Epithelial cell of proximal tubule (primary cell): ENCODE measurements around the gene SLAMF1. TPM values are rescaled to one million over a fixed set of nuclear protein-coding genes. Genes with fewer than 3 reads are reported as not detected.
"Not testable (repeated sequence)": the region's sequence is repeated elsewhere in the genome, so short reads cannot be mapped to it uniquely, and the experiment has no call there.

ENCODE experiments used
- DNase-seq: peaks from one replicate; pipeline ENCODE4 v3.0.0-alpha.2; 2011; ENCODE audit warnings: low read depth
- H3K4me3 ChIP-seq: 2 replicates; pipeline ENCODE4 v1.5.1; 2011; ENCODE audit warnings: low read depth, mild to moderate bottlenecking, low read length
- total RNA-seq: library from RNA; depleted of rRNA; stranded (reverse); fragments of >200 nt; gene quantifications from 2 replicates; pipeline ENCODE4 v1.2.3, GENCODE V29; 2015
- TF ChIP-seq, protein P1 (sequence below): conservative IDR thresholded peaks from 2 replicates; pipeline ENCODE4 v1.5.1; 2012; ENCODE audit warnings: low read depth, mild to moderate bottlenecking, low read length

The SLAMF1 gene
- total RNA-seq, 1 donor from 2014 or later, result not detected

DNA sequence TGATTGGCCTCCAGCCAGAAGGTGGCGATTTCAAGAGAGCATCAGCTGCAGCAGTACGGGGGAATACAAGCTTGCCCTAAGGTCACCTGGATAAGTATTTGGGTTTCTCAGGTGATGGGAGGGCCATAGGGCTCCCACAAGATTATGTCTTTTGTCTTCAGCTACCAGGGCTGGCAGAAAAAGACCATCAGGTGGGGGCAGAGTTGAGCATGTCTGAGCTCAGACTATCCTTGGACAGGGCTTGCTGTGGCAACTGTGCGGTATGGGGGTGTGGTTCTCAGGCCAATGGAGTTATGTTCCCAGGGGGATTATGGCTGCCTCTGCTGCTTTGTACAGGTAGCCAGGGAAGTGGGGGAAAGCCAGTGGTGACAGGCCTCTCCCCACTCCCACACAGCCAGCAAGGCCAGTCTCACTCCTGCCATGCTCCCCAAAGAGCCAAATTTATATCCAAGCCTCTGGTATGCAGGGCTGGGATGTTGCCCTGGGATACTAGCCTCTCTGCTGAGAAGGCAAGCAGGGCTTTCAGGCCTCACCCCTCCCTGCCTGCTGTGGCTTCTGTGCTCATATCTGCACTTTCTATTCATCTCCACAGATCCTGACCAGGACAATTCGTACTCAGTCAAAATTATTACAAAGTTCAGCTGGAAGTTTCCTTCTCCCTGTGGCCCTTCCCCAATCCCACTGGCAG, 40.9 kb downstream of the SLAMF1 start:
- no peak for DNase-seq
- TF ChIP-seq, protein P1, sequence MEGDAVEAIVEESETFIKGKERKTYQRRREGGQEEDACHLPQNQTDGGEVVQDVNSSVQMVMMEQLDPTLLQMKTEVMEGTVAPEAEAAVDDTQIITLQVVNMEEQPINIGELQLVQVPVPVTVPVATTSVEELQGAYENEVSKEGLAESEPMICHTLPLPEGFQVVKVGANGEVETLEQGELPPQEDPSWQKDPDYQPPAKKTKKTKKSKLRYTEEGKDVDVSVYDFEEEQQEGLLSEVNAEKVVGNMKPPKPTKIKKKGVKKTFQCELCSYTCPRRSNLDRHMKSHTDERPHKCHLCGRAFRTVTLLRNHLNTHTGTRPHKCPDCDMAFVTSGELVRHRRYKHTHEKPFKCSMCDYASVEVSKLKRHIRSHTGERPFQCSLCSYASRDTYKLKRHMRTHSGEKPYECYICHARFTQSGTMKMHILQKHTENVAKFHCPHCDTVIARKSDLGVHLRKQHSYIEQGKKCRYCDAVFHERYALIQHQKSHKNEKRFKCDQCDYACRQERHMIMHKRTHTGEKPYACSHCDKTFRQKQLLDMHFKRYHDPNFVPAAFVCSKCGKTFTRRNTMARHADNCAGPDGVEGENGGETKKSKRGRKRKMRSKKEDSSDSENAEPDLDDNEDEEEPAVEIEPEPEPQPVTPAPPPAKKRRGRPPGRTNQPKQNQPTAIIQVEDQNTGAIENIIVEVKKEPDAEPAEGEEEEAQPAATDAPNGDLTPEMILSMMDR, result no peak
- no peak overlapping the region for H3K4me3 ChIP-seq

- no peak for DNase-seq
- H3K4me3 ChIP-seq, result no peak overlapping the region
- TF ChIP-seq, protein P1, result peak; percentile 10
Measured at GRCh38 chr1:160605205-160605604, 41.6 kb downstream of the SLAMF1 start.

GRCh38 chr1:160597705-160598104, 49.1 kb downstream of the SLAMF1 start:
- TF ChIP-seq, protein P1, result no peak
- no peak overlapping the region for H3K4me3 ChIP-seq
- DNase-seq, result no peak

DNA sequence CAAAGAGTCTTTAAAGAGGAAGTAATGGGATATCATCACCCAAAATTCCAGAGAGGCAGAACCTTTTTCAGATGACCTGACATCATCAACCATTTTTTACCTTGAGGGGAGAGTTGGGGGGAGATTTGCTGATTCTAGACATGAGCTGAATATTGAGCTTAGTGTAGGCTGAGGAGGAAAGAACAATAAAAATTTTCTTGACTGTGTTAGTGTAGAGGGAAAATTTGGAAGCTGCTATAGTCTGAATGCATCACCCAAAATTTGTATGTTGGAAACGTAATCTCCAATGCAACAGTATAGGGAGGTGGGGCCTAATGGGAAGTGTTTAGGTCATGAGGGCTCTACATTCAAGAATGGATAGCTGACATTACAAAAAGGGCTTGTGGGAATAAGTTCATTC, 49.8 kb downstream of the SLAMF1 start:
- TF ChIP-seq, protein P1, result no peak
- DNase-seq, result no peak
- H3K4me3 ChIP-seq, result no peak overlapping the region

DNA sequence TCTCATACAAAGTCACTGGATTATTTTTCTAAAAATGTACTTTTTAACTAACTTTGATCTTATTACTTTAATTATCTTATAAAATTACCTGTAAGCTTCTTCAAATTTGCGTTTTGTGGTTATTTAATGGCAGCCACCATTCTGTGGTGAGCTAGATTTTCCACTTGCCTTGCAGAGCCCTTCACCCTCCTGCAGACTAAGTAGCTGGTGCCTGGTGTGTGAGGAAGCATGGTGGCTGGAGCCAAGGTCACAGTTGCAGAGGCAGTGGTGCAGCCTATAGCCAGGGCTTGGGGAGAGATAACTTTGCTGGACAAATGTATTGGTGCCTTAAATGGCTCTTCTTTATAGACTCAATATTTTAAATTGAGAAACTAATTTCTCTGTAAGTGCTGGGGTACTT, 56.4 kb downstream of the SLAMF1 start:
- TF ChIP-seq, protein P1, result no peak
- no peak overlapping the region for H3K4me3 ChIP-seq
- no peak for DNase-seq

DNA sequence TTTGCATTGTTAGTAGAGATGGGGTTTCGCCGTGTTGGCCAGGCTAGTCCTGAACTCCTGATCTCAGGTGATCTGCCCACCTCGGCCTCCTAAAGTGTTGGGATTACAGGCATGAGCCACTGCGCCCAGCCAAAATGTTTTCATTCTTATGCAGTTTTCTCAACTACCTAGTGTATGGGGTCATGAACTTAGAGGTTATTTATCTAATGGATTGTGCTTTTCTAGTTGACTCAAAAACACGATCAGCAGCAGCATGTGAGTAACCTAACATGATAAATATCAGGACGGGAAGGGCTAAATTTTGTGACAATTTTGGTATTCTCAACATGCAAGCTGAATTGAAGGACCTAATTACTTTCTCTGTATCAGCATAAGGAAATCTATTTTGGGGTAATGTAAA, 58.4 kb downstream of the SLAMF1 start:
- TF ChIP-seq, protein P1, result no peak
- no peak for DNase-seq
- H3K4me3 ChIP-seq, result no peak overlapping the region

DNA sequence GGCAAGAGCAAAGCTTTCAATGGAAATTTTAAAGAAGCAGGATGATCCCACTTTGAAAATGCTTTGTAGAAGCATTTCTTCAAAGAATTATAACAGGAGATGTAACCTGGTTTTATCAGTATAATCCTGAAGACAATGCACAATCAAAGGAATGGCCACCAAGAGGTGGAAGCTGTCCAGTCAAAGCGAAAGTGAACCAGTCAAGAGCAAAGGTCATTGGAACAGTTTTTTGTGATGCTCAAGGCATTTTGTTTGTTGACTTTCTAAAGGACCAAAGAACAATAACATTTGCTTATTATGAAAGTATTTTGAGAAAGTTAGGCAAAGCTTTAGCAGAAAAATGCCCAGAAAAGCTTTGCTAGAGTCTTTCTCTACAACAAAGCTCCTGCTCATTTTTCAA, 62.1 kb downstream of the SLAMF1 start:
- DNase-seq, result no peak
- no peak overlapping the region for H3K4me3 ChIP-seq
- TF ChIP-seq, protein P1, result no peak

GRCh38 chr1:160582976-160583375, 63.9 kb downstream of the SLAMF1 start:
- not testable (repeated sequence) for H3K4me3 ChIP-seq, DNase-seq
